WERI-Rb-1 (cell line): Measurements from ENCODE around the gene PTMA.

Experiments used
- DNase-seq: peaks from one replicate; pipeline ENCODE4 v3.0.0-alpha.2; 2020
- H3K27ac ChIP-seq: fragments of 250-450 bp; sonication (Bioruptor Pico); 2 replicates; pipeline ENCODE4 v1.5.1; 2020; ENCODE audit warnings: mild to moderate bottlenecking, moderate library complexity
- H3K27me3 ChIP-seq: fragments of 250-450 bp; sonication (Bioruptor Pico); 2 replicates; pipeline ENCODE4 v1.5.1; 2021; ENCODE audit warnings: mild to moderate bottlenecking, low read depth, moderate library complexity; ENCODE audit not compliant: insufficient read depth, severe bottlenecking
- H3K36me3 ChIP-seq: fragments of 250-450 bp; sonication (Bioruptor Pico); 2 replicates; pipeline ENCODE4 v1.5.1; 2020; ENCODE audit warnings: mild to moderate bottlenecking, moderate library complexity
- H3K4me3 ChIP-seq: 2 replicates; pipeline ENCODE4 v1.5.1; 2011; ENCODE audit warnings: low read depth, mild to moderate bottlenecking, control low read depth, low read length
- H3K9me3 ChIP-seq: fragments of 250-450 bp; sonication (Bioruptor Pico); 2 replicates; pipeline ENCODE4 v1.5.1; 2021; ENCODE audit warnings: mild to moderate bottlenecking, moderate library complexity; ENCODE audit not compliant: severe bottlenecking
- TF ChIP-seq, protein P1 (sequence below): IDR thresholded peaks from 2 replicates; pipeline ENCODE4 v1.5.1; 2011; ENCODE audit warnings: low read depth, mild to moderate bottlenecking, control low read depth, inconsistent platforms, low read length

The PTMA gene

DNA sequence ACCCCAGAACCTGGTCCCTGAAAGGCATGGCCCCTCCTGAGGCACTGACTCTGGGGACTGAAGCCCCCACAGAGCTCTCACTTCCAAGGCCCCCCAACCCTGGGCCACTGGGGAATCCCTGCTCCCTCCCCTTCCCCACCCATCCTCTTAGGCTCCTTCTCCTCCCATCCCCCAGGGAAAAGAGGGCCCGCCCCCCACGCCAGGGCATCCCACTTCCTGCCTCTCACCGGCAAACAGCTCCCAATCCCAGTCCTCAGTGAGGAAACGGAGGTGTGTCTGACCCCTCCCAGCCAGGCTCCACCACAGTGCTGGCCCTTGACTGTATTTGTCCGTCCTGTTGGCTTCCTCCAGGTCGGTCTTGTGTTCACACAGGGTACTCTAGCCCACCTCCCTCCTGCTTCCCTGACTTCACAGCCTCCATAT is 35.0 kb upstream of the PTMA start:
- H3K27ac ChIP-seq, result peak overlapping the region; percentile 99
- no peaks in the 10 kb centered on the region for H3K27me3 ChIP-seq
- no peaks in the 10 kb centered on the region for H3K9me3 ChIP-seq
- H3K4me3 ChIP-seq, result peak overlapping the region; percentile 74
- no peaks in the 10 kb centered on the region for H3K36me3 ChIP-seq
- peak; percentile 95 for DNase-seq
- TF ChIP-seq, protein P1, sequence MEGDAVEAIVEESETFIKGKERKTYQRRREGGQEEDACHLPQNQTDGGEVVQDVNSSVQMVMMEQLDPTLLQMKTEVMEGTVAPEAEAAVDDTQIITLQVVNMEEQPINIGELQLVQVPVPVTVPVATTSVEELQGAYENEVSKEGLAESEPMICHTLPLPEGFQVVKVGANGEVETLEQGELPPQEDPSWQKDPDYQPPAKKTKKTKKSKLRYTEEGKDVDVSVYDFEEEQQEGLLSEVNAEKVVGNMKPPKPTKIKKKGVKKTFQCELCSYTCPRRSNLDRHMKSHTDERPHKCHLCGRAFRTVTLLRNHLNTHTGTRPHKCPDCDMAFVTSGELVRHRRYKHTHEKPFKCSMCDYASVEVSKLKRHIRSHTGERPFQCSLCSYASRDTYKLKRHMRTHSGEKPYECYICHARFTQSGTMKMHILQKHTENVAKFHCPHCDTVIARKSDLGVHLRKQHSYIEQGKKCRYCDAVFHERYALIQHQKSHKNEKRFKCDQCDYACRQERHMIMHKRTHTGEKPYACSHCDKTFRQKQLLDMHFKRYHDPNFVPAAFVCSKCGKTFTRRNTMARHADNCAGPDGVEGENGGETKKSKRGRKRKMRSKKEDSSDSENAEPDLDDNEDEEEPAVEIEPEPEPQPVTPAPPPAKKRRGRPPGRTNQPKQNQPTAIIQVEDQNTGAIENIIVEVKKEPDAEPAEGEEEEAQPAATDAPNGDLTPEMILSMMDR, result no peak

DNA sequence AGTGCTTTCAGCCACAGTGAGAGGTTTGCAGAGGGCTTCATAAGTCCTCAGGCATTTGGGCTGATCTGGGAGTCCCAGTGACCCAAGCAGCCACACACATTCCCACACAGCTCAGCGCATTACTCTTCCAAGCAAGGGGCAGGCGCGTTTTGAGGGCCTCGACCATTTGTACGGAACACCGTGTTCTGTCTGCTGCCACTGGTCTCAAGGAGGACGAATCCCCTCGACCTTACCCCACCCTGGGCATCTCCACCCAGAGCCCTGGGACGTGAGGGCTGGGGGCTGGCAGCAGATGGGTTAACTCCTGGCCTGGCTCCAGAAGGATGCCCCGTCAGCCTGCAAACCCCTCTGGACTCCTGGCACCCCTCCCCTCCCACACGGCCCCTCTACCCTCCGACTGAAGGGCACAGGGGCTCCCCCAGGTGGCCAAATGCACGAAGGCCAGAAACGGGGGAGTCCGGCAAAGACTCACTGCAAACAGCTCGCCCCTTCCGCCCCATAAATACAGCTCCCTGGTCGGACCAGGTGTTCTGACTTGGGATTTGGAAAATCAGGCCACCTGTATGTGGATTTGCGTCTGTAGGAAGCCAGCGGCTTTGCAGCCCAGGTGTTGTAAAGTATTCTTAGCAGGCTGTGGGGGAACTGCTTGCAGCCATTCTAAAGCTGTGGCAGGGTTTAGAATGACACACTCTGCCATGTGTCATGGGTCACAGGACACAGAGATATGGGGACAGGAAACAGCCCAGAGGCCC is 33.6 kb upstream of the PTMA start:
- no peaks in the 10 kb centered on the region for H3K27me3 ChIP-seq
- peak overlapping the region; percentile 99 for H3K27ac ChIP-seq

DNA sequence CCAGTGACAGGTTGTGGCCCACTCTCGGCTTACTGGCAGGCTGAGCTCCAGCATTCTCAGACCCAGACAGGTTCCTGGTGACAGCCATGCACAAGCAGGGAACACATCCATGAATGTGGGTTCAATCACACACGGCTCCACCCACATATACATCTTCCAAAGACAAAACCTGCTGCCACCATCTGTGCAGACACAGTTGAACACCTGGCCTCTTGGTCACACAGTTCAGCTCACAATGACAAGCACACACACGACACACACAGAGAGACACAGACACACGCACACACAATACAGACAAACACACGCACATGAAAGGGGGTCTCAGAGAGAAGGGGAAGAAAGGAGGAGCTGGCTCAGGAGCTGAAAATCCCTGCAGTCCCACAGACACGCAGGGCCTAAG is 32.1 kb upstream of the PTMA start:
- Histone ChIP-seq H3K9me3 (no peaks in the 10 kb centered on the region), H3K4me3 (no peak overlapping the region), H3K36me3 (no peaks in the 10 kb centered on the region), H3K27me3 (no peaks in the 10 kb centered on the region), H3K27ac (peak overlapping the region; percentile 72)
- peak; percentile 50 for DNase-seq
- TF ChIP-seq, protein P1, result no peak

More for the DNA sequence above, 33.6 kb upstream of the PTMA start:
- Histone ChIP-seq H3K36me3 (no peaks in the 10 kb centered on the region), H3K4me3 (no peak overlapping the region), H3K9me3 (no peaks in the 10 kb centered on the region)
- TF ChIP-seq, protein P1, result peak; percentile 83
- DNase-seq, result peak; percentile 87

DNA sequence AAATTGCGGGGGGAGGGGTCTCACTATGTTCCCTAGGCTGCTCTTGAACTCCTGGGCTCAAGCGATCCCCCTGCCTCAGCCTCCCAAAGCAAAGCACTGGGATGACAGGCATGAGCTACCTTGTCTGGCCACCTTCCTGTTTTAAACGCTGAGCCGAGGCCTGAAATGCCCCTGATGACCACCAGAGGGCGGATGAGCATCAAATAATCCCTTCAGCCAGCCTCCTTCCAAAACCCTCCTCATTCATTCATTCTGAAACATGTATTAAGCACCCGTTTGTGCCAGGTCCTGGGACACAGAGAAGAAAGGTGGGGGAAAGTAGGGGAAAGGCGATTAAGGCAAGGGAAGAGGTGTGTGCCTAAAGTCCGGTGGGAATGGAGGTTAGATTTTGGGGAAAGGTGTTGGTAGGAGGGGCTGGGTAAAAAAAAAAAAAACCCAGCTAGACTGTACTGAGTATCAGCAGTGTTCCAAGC is 30.7 kb upstream of the PTMA start:
- peak; percentile 86 for DNase-seq
- H3K27me3 ChIP-seq, result no peaks in the 10 kb centered on the region
- H3K4me3 ChIP-seq, result no peak overlapping the region
- no peaks in the 10 kb centered on the region for H3K9me3 ChIP-seq
- H3K36me3 ChIP-seq, result no peaks in the 10 kb centered on the region
- H3K27ac ChIP-seq, result peak overlapping the region; percentile 1; the same call in 1 of the 2 replicates
- TF ChIP-seq, protein P1, result peak; percentile 88

DNA sequence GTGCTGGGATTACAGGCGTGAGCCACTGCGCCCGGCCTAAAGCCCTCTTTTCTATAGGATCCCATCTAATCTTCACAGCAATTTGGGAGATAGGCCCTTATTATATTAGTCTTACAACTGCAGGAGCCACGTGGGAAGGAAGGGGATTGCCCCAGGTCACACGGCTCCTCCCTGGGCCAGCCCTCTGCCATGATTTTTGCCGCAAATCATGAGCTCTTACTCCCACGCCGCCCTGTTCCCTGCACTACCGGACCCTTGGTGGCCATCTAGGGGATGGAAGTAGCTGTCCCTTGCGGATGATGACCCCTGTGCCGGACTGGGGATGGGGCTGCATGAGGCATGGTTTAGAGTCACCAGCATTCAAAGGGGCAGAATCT is 28.4 kb upstream of the PTMA start:
- Histone ChIP-seq H3K27me3 (no peaks in the 10 kb centered on the region), H3K4me3 (peak overlapping the region; percentile 51), H3K27ac (peak overlapping the region; percentile 99)

More for the DNA sequence above, 28.4 kb upstream of the PTMA start:
- Histone ChIP-seq H3K9me3 (no peaks in the 10 kb centered on the region), H3K36me3 (no peaks in the 10 kb centered on the region)
- TF ChIP-seq, protein P1, result no peak
- DNase-seq, result peak; percentile 85
